Peyer's patch (tissue), 4 donors: ENCODE data around the gene INHBE. TPM values are rescaled to one million over a fixed set of nuclear protein-coding genes. Genes with fewer than 3 reads are reported as not detected.
"Not testable (repeated sequence)": the region's sequence is repeated elsewhere in the genome, so short reads cannot be mapped to it uniquely, and the experiment has no call there.

ENCODE experiments used
- DNase-seq, 3 donors: peaks; one replicate each; pipeline ENCODE4 v3.0.0-alpha.2; 2017 to 2019
- H3K27ac ChIP-seq, 4 donors: fragments of 200-600 bp; sonication (generic); one replicate each; pipeline ENCODE4 v1.5.1; 2016 to 2019
- H3K27me3 ChIP-seq, 2 donors: fragments of 200-600 bp; sonication (generic); one replicate each; pipeline ENCODE4 v1.5.1; 2019
- H3K36me3 ChIP-seq, 3 donors: fragments of 200-600 bp; sonication (generic); one replicate each; pipeline ENCODE4 v1.5.1; 2016 to 2019
- H3K4me1 ChIP-seq, 4 donors: fragments of 200-600 bp; sonication (generic); one replicate each; pipeline ENCODE4 v1.5.1; 2016 to 2019
- H3K4me3 ChIP-seq, 4 donors: fragments of 200-600 bp; sonication (generic); 1 replicate in 3 of 4; 2 replicates in 1 of 4; pipeline ENCODE4 v1.5.1; 2016 to 2019; ENCODE audit warnings: mild to moderate bottlenecking in 1 of 4
- H3K9me3 ChIP-seq, 4 donors: fragments of 200-600 bp; sonication (generic); one replicate each; pipeline ENCODE4 v1.5.1; 2016 to 2019; ENCODE audit warnings: mild to moderate bottlenecking in 1 of 4
- POLR2A ChIP-seq, 2 donors: fragments of 450-650 bp; IDR thresholded peaks; one replicate each; pipeline ENCODE4 v1.5.1; 2017; ENCODE audit warnings: antibody characterized with exemption in 2 of 2, mild to moderate bottlenecking in 2 of 2, moderate library complexity in 2 of 2
- total RNA-seq, 4 donors: library from RNA; depleted of rRNA; stranded (reverse); fragments of >200 nt; gene quantifications; one replicate each; pipeline ENCODE4 v1.1.0, GENCODE V29; 2016
- TF ChIP-seq, protein P1 (sequence below), 6 experiments: fragments of 450-650 bp in 4 of 6; fragments of 200-600 bp in 2 of 6; sonication (generic) in 1 of 6; IDR thresholded peaks; one replicate each; pipeline ENCODE4 v1.5.1; 2017 to 2019; ENCODE audit warnings: antibody characterized with exemption in 6 of 6, mild to moderate bottlenecking in 3 of 6, moderate library complexity in 1 of 6

INHBE gene
- total RNA-seq, 4 donors from 2014 or later = not detected

DNA sequence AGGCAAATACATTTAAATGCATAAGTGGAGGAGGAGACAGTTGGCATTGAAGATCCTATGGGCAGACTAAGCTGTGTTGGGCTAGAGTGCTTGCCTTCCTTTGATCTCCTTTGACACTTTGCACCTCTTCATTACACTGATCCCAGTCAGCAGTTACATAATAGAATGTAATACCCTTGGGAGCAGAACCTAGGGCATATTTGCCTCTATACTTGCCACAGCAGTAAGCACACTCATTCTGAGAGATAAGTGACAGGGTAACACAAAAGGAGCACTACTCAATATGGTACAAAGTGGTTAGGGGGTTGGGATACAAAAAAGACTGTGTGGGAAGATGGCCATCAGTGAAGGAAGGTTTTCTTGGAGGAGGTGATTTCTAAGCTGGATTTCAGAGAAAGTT, 41.7 kb downstream of the INHBE start:
- H3K36me3 ChIP-seq = peaks cover 0 to 48% (median 0%) of the 10 kb centered on the region in 3 donors

DNA sequence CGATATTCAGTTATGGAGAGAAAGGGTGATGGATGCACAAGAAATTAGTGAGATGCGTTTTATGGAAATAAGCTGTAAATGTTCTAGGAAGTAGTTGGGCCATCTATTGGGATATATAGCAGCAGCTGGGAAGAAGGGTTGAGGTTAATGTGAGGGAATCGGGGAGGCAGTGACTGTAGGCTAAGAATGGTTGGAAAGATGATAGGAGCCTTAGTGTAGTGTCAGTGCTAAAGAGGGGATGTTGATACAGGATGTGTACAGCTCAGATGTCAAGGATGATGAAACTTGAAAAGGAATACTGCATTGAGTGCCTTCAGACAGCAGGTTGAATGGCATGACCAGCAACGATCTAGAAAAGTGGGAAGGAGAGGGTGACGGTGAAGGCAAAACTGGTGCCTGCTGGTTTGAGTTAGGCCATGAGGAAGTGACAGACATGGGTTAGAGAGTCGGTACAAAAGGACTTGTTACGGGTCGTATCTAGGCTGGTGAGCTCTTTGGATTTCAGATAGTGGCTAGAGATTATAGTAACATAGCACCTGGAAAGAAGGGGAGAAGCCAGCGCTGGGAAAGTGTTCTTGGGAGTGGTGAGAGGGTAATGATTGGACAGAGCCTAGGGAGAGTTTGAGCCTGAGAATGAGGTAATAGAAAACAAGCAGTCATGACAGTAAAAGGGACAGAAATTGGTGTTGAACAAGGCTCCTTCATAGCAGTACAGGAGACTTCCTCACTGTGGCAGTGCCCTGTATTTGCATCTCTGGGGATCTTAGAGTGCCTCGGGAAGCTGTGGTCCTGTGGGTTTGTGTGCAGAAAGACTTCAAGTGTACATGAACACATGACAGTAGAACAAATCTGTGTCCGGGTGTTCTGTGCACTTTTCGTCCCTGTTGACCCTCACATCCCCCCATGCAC, 42.4 kb downstream of the INHBE start:
- Histone ChIP-seq H3K9me3 (no peaks in the 10 kb centered on the region), H3K27me3 (no peaks in the 10 kb centered on the region), H3K27ac (no peak overlapping the region), H3K4me3 (no peak overlapping the region), H3K4me1 (no peaks in the 10 kb centered on the region), H3K36me3 (peaks cover 0 to 50% (median 0%) of the 10 kb centered on the region in 3 donors)
- TF ChIP-seq, protein P1, sequence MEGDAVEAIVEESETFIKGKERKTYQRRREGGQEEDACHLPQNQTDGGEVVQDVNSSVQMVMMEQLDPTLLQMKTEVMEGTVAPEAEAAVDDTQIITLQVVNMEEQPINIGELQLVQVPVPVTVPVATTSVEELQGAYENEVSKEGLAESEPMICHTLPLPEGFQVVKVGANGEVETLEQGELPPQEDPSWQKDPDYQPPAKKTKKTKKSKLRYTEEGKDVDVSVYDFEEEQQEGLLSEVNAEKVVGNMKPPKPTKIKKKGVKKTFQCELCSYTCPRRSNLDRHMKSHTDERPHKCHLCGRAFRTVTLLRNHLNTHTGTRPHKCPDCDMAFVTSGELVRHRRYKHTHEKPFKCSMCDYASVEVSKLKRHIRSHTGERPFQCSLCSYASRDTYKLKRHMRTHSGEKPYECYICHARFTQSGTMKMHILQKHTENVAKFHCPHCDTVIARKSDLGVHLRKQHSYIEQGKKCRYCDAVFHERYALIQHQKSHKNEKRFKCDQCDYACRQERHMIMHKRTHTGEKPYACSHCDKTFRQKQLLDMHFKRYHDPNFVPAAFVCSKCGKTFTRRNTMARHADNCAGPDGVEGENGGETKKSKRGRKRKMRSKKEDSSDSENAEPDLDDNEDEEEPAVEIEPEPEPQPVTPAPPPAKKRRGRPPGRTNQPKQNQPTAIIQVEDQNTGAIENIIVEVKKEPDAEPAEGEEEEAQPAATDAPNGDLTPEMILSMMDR (IDR thresholded peaks at IDR 0.05) = no peak
- no peak for TF ChIP-seq POLR2A (IDR thresholded peaks at IDR 0.05)
- DNase-seq = no peak

More for the DNA sequence above, 41.7 kb downstream of the INHBE start:
- DNase-seq = no peak
- Histone ChIP-seq H3K4me3 (no peak overlapping the region), H3K27ac (no peak overlapping the region), H3K27me3 (no peaks in the 10 kb centered on the region), H3K9me3 (no peaks in the 10 kb centered on the region), H3K4me1 (no peaks in the 10 kb centered on the region)
- TF ChIP-seq POLR2A (IDR thresholded peaks at IDR 0.05) = no peak
- TF ChIP-seq, protein P1 (IDR thresholded peaks at IDR 0.05) = no peak

DNA sequence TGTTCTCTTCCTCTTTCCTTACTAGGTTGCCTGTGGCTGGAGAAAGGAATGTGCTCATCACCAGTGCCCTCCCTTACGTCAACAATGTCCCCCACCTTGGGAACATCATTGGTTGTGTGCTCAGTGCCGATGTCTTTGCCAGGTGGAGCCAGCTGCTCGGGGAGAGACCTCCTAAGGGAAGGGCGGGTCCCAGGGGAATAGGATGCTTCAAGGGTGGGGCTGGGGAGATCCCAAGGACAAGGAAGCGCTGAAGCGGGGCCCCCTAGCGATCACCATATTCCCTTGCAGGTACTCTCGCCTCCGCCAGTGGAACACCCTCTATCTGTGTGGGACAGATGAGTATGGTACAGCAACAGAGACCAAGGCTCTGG, 43.0 kb downstream of the INHBE start:
- TF ChIP-seq, protein P1 (IDR thresholded peaks at IDR 0.05) = no peak
- no peaks in the 10 kb centered on the region for H3K27me3 ChIP-seq
- peaks cover 0 to 45% (median 0%) of the 10 kb centered on the region in 3 donors for H3K36me3 ChIP-seq

DNA sequence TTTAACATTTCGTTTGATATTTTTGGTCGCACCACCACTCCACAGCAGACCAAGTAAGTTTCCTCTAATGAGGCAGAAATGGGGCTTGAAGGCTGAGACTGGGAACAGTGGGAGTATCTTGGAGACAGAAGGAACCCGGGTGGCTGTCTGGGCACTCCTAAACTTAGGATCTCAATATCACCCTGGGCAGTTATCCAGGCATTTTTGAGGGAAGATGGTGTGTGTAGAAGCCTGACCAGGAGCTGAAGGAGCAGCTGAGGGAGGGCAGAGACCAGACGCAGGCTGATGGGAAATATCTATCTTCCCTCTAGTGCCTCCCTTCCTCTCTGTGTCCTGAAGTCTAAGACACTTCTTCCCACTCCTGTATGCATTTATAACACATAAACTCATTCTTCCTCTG, 43.5 kb downstream of the INHBE start:
- TF ChIP-seq, protein P1 (IDR thresholded peaks at IDR 0.05) = no peak
- TF ChIP-seq POLR2A (IDR thresholded peaks at IDR 0.05) = no peak
- Histone ChIP-seq H3K36me3 (peaks cover 0 to 48% (median 0%) of the 10 kb centered on the region in 3 donors), H3K4me1 (no peaks in the 10 kb centered on the region), H3K27me3 (no peaks in the 10 kb centered on the region), H3K9me3 (no peaks in the 10 kb centered on the region), H3K4me3 (no peak overlapping the region), H3K27ac (no peak overlapping the region)
- no peak for DNase-seq

More for the DNA sequence above, 43.0 kb downstream of the INHBE start:
- Histone ChIP-seq H3K4me3 (no peak overlapping the region), H3K9me3 (no peaks in the 10 kb centered on the region), H3K27ac (no peak overlapping the region), H3K4me1 (no peaks in the 10 kb centered on the region)
- DNase-seq = no peak

DNA sequence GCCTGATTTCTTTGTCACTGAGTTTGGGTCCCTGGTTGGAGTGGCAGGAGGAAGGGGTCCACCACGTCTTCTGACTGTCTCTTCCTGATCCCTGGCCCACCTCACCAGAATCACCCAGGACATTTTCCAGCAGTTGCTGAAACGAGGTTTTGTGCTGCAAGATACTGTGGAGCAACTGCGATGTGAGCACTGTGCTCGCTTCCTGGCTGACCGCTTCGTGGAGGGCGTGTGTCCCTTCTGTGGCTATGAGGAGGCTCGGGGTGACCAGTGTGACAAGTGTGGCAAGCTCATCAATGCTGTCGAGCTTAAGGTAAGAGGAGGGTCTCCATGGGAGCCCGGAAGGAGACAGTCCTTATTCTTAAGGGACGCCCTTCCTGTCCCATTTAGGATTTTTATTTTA, 45.1 kb downstream of the INHBE start:
- Histone ChIP-seq H3K4me1 (no peaks in the 10 kb centered on the region), H3K36me3 (peaks cover 0 to 64% (median 0%) of the 10 kb centered on the region in 3 donors), H3K27ac (no peak overlapping the region), H3K4me3 (no peak overlapping the region), H3K9me3 (no peaks in the 10 kb centered on the region), H3K27me3 (no peaks in the 10 kb centered on the region)
- DNase-seq = no peak
- TF ChIP-seq, protein P1 (IDR thresholded peaks at IDR 0.05) = no peak
- no peak for TF ChIP-seq POLR2A (IDR thresholded peaks at IDR 0.05)

DNA sequence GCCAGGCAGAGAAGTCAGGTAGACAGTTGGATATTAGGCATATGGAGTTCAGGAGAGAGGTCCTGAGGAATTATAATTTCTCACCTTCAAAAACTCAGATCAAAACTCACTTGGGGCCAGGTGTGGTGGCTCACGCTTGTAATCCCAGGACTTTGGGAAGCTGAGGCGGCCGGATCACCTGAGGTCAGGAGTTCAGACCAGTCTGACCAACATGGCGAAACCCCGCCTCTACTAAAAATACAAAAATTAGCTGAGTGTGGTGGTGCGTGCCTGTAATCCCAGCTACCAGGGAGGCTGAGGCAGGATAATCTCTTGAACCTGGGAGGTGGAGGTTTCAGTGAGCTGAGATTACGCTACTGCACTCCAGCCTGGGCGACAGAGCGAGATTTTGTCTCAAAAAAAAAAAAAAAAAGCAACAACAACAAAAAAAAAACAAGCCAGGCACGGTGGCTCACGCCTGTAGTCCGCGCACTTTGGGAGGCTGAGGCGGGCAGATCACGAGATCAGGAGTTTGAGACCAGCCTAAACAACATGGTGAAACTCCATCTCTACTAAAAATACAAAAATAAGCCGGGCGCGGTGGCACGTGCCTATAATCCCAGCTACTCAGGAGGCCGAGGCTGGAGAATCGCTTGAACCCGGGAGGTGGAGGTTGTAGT, 47.3 kb downstream of the INHBE start:
- peaks cover 0 to 77% (median 0%) of the 10 kb centered on the region in 3 donors for H3K36me3 ChIP-seq
- DNase-seq, H3K27me3 ChIP-seq, H3K9me3 ChIP-seq, H3K4me1 ChIP-seq, H3K27ac ChIP-seq, H3K4me3 ChIP-seq: not testable (repeated sequence)

DNA sequence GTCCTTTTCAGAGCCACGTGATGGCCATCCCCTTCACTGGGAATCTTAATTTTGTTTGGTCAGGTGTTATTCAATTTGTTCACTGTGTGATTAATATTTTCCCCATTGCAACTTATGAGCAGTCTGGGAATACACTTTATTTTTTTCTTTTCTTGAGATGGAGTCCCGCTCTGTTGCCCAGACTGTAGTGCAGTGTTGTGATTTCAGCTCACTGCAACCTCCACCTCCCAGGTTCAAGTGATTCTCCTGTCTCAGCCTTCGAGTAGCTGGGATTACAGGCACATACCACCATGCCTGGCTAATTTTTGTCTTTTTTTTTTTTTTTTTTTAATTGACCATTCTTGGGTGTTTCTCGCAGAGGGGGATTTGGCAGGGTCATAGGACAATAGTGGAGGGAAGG, 51.4 kb downstream of the INHBE start:
- not testable (repeated sequence) for H3K27me3 ChIP-seq, H3K4me1 ChIP-seq, H3K9me3 ChIP-seq, H3K4me3 ChIP-seq, DNase-seq, H3K27ac ChIP-seq
- H3K36me3 ChIP-seq = peaks cover 0 to 56% (median 0%) of the 10 kb centered on the region in 3 donors
